Ishikawa (cell line): ENCODE measurements around the gene CEACAM16.
A peak's percentile ranks its signal among the peaks of the same experiment; 100 is the strongest.

Experiments
- CEBPB ChIP-seq: IDR thresholded peaks from 2 replicates; pipeline ENCODE4 v1.6.1; 2012
- CREB1 ChIP-seq: IDR thresholded peaks from 2 replicates; pipeline ENCODE4 v1.6.1; 2012; ENCODE audit warnings: low read depth
- EGR1 ChIP-seq: IDR thresholded peaks from 2 replicates; pipeline ENCODE4 v1.6.1; 2012
- EP300 ChIP-seq: IDR thresholded peaks from 2 replicates; pipeline ENCODE4 v1.6.1; 2012; ENCODE audit warnings: borderline replicate concordance
- FOXM1 ChIP-seq: IDR thresholded peaks from 2 replicates; pipeline ENCODE4 v1.6.1; 2012; ENCODE audit warnings: low read depth, borderline replicate concordance
- NFIC ChIP-seq: IDR thresholded peaks from 2 replicates; pipeline ENCODE4 v1.6.1; 2012
- RAD21 ChIP-seq: IDR thresholded peaks from 2 replicates; pipeline ENCODE4 v1.6.1; 2012; ENCODE audit warnings: low read depth
- REST ChIP-seq: IDR thresholded peaks from 2 replicates; pipeline ENCODE4 v1.6.1; 2012; ENCODE audit warnings: low read depth, mild to moderate bottlenecking
- TAF1 ChIP-seq: IDR thresholded peaks from 2 replicates; pipeline ENCODE4 v1.6.1; 2012; ENCODE audit warnings: low read depth, mild to moderate bottlenecking
- TCF12 ChIP-seq: IDR thresholded peaks from 2 replicates; pipeline ENCODE4 v1.6.1; 2012; ENCODE audit warnings: low read depth
- TEAD4 ChIP-seq: IDR thresholded peaks from 2 replicates; pipeline ENCODE4 v1.6.1; 2012
- USF1 ChIP-seq: IDR thresholded peaks from 2 replicates; pipeline ENCODE4 v1.6.1; 2012
- YY1 ChIP-seq: IDR thresholded peaks from 2 replicates; pipeline ENCODE4 v1.6.1; 2012; ENCODE audit warnings: low read depth
- ZBTB7A ChIP-seq: IDR thresholded peaks from 2 replicates; pipeline ENCODE4 v1.6.1; 2012; ENCODE audit warnings: low read depth
- TF ChIP-seq, protein P1 (sequence below): IDR thresholded peaks from 2 replicates; pipeline ENCODE4 v1.6.1; 2012

The CEACAM16 gene

DNA sequence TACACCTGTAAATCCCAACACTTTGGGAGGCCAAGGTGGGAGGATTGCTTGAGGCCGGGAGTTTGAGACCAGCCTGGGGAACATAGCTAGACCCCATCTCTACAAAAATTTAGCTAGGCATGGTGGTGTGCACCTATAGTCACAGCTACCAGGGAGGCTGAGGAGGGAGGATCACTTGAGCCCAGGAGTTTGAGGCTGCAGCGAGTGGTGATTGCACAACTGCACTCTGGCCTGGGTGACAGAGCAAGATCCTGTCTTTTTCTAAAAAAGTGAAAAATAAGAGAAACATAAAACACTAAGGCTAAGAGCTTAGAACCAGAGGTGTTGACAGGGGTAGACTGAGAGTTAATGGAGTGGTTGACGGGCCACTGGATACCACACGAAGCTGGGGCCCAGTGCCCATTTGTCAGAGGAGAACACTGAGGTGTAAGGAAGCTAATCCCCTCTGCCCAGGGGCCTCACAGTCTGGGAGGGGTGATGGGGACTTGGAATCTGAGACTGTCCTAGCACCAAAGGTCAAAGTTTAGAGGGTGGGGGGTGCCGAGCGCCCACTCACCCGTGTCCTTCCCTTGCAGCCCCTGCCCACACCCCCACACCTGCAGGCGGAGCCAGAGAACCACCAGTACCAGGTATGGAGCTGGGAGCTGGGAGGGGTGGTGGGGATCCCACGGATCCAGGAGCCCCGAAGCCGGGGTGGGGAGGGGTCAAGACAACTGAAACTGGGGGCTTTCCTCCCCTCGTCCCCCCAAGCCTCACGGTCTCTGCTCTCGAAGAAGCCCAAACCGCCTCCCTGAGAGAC is 16.8 kb upstream of the CEACAM16 start:
- no peak for TF ChIP-seq NFIC
- 0 out of 2 replicates have a peak, but pooled peaks have one; percentile 12 for TF ChIP-seq CEBPB

GRCh38 chr19:44682807-44683206 is 16.1 kb upstream of the CEACAM16 start:
- TF ChIP-seq USF1 (no peak), YY1 (no peak), FOXM1 (no peak), EP300 (no peak), NFIC (no peak), RAD21 (no peak), CREB1 (no peak), ZBTB7A (no peak), TEAD4 (no peak), TCF12 (no peak), REST (no peak), TAF1 (no peak), CEBPB (no peak), EGR1 (no peak)
- TF ChIP-seq, protein P1, sequence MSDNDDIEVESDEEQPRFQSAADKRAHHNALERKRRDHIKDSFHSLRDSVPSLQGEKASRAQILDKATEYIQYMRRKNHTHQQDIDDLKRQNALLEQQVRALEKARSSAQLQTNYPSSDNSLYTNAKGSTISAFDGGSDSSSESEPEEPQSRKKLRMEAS = no peak

DNA sequence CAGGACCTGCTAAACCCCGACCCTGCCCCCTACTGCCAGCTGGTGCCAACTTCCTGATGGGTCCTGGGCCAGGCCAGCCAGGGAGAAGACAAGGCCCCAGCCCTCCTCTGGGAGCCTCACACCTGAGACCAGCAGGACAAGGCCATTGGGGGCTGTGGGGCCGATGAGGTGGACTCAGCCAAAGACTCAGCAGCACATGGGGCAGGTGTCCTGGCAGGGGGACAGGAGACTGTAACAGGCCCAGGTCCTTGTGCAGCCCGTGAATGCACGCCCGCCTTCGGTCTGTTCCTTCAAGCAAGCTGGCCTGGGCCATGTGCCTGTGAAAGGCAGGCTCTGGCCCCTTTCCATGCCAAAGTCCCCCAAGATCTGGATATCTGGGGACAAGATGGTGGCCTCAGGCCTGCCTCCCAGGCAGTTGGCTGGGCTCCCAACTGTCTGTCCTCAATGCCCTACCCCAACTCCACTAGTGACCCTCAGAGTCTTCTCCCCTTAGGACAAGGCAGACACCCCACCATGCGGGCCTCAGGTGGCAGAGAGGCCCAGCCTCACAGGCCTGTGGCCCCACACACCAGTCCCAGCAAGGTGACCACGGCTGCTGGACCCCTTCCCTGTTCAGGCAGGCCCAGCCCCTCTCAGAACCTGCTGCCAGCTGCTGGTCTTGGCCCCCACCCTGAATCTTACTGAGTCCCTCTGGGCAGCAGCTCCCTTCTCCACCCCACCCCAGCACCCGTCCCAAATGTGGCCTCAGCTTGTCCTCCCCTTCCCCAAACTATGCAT is 15.3 kb upstream of the CEACAM16 start:
- TF ChIP-seq TAF1 (no peak), NFIC (no peak), YY1 (no peak)

- no peak for TF ChIP-seq EP300
These were observed 13.8 kb upstream of the CEACAM16 start for GRCh38 chr19:44684892-44685863.

- TF ChIP-seq CEBPB = no peak
- no peak for TF ChIP-seq TCF12
- TF ChIP-seq, protein P1 = no peak
These were observed 13.1 kb upstream of the CEACAM16 start for GRCh38 chr19:44685877-44686276.

DNA sequence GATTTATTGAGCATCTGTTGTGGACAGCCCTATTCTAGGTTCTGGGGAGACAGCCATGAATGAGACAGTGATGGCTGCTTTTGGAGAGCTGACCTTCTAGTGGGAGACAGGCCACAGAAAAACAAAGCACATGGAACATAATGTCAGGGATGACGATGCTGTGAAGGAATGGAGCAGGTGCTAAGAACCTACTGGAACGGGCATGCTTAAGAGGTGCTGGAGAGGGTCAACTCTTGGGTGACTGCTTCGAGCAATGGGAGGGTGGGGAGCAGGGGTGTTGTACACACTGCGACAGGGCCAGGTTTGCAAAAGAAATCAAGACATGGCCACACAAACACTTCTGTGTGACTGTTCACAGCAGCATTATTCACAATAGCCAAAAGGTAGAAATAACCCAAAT is 12.1 kb upstream of the CEACAM16 start:
- TF ChIP-seq YY1 (no peak), EGR1 (no peak), NFIC (no peak), TCF12 (no peak), TEAD4 (no peak), CREB1 (no peak), ZBTB7A (no peak), RAD21 (no peak), CEBPB (no peak), FOXM1 (no peak), EP300 (no peak), TAF1 (no peak)
- TF ChIP-seq, protein P1 = no peak

DNA sequence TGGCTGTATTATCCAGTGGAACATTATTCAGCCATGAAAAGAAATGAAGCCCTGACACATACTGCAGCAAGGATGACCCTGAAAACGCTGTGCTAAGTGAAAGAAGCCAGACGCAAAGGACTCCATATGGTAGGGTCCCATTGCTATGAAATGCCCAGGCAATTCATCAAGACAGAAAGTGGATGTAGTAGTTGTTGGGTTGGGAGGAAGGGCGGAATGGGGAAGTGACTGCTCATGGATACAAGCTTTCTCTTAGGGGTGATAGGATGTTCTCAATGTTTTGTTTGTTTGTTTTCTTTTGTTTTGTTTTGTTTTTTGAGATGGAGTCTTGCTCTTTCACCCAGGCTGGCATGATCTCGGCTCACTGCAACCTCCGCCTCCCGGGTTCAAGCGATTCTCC is 11.1 kb upstream of the CEACAM16 start:
- TF ChIP-seq EGR1 (no peak), NFIC (no peak), RAD21 (no peak), REST (no peak), TEAD4 (no peak), TAF1 (no peak), FOXM1 (no peak), EP300 (no peak), CEBPB (no peak), CREB1 (no peak), USF1 (no peak), TCF12 (no peak), YY1 (no peak), ZBTB7A (no peak)
- TF ChIP-seq, protein P1 = no peak
